Keratinocyte (primary cell): ENCODE results near the gene BEAN1. TPM values are rescaled to one million over a fixed set of nuclear protein-coding genes. Genes with fewer than 3 reads are reported as not detected.

Experiments
- DNase-seq: peaks from one replicate; pipeline ENCODE4 v3.0.0-alpha.2; 2011; ENCODE audit warnings: low read depth, missing footprints, low spot score
- FAIRE-seq: peaks from 2 replicates; lab custom pipeline; 2011; peaks lifted over from hg19 to GRCh38; lab: Jason Lieb, UNC
- H2AFZ ChIP-seq: 2 replicates; pipeline ENCODE4 v1.6.0; 2012; ENCODE audit warnings: low read length, control low read depth, inconsistent platforms; ENCODE audit not compliant: control insufficient read depth
- H3K27ac ChIP-seq: 2 replicates; pipeline ENCODE4 v1.5.1; 2011; ENCODE audit warnings: low read length; ENCODE audit not compliant: control insufficient read depth, insufficient read depth
- H3K27me3 ChIP-seq: 3 replicates; pipeline ENCODE4 v1.6.0; 2011; ENCODE audit warnings: low read length; ENCODE audit not compliant: control insufficient read depth, insufficient read depth; ENCODE audit errors: extremely low read depth
- H3K36me3 ChIP-seq, 2 experiments: 2 replicates in 1 of 2; 3 replicates in 1 of 2; pipeline ENCODE4 v1.5.1; 2011; ENCODE audit warnings: low read length in 2 of 2, mild to moderate bottlenecking in 1 of 2; ENCODE audit not compliant: control insufficient read depth in 2 of 2, insufficient read depth in 2 of 2; ENCODE audit errors: extremely low read depth in 1 of 2
- H3K4me1 ChIP-seq: 3 replicates; pipeline ENCODE4 v1.5.1; 2011; ENCODE audit warnings: low read length; ENCODE audit not compliant: control insufficient read depth, insufficient read depth; ENCODE audit errors: extremely low read depth
- H3K4me2 ChIP-seq: 3 replicates; pipeline ENCODE4 v1.6.0; 2011; ENCODE audit warnings: low read depth, low read length; ENCODE audit not compliant: control insufficient read depth, insufficient read depth; ENCODE audit errors: extremely low read depth
- H3K4me3 ChIP-seq, 3 experiments: fragments of 200-600 bp in 1 of 3; sonication (generic) in 1 of 3; 2 replicates in 2 of 3; 3 replicates in 1 of 3; pipeline ENCODE4 v1.5.1; 2011 to 2016; ENCODE audit warnings: low read length in 3 of 3, mild to moderate bottlenecking in 3 of 3, control low read depth in 2 of 3, inconsistent platforms in 1 of 3, low read depth in 1 of 3, mixed read lengths in 1 of 3, mixed run types in 1 of 3, moderate library complexity in 1 of 3; ENCODE audit not compliant: control insufficient read depth in 2 of 3, insufficient read depth in 2 of 3; ENCODE audit errors: extremely low read depth in 1 of 3
- H3K79me2 ChIP-seq: 2 replicates; pipeline ENCODE4 v1.6.0; 2012; ENCODE audit warnings: low read length; ENCODE audit not compliant: control insufficient read depth, insufficient read depth
- H3K9ac ChIP-seq: 3 replicates; pipeline ENCODE4 v1.6.0; 2011; ENCODE audit warnings: low read length; ENCODE audit not compliant: control insufficient read depth, insufficient read depth; ENCODE audit errors: extremely low read depth
- H3K9me1 ChIP-seq: 3 replicates; pipeline ENCODE4 v1.6.0; 2011; ENCODE audit warnings: low read length; ENCODE audit not compliant: control insufficient read depth, insufficient read depth; ENCODE audit errors: extremely low read depth
- H3K9me3 ChIP-seq: 2 replicates; pipeline ENCODE4 v1.5.1; 2012; ENCODE audit warnings: low read depth, low read length; ENCODE audit not compliant: control insufficient read depth
- H4K20me1 ChIP-seq: 3 replicates; pipeline ENCODE4 v1.6.0; 2011; ENCODE audit warnings: low read length; ENCODE audit not compliant: control insufficient read depth, insufficient read depth; ENCODE audit errors: extremely low read depth
- EZH2 ChIP-seq: IDR thresholded peaks from one replicate; pipeline ENCODE4 v1.6.1; 2012; ENCODE audit warnings: inconsistent platforms, mild to moderate bottlenecking, low read length, moderate library complexity
- dilution Hi-C: fragments of 300-500 bp; cut with MboI; formaldehyde crosslinking; loops from one replicate; pipeline ENCODE4 v1.7.0; 2020; ENCODE audit warnings: low sequenced_read_pairs; ENCODE audit not compliant: extremely low pct_ligation_motif_present
- polyA plus RNA-seq, 5 experiments: library from polyadenylated mRNA; depleted of rRNA in 3 of 5; stranded (reverse) in 3 of 5; stranded (forward) in 1 of 5; unstranded in 1 of 5; fragments of >200 nt; gene quantifications; 1 replicate in 1 of 5; 2 replicates in 3 of 5; 3 replicates in 1 of 5; pipeline versions ENCODE4 v1.2.1 to v1.2.3, GENCODE V29; 2011 to 2012; ENCODE audit warnings: missing spikeins in 2 of 5, low read depth in 1 of 5, low replicate concordance in 1 of 5
- TF ChIP-seq, protein P1 (sequence below), 3 experiments: IDR thresholded peaks in 1 of 3; conservative IDR thresholded peaks in 1 of 3; optimal IDR thresholded peaks in 1 of 3; 2 replicates in 2 of 3; 3 replicates in 1 of 3; pipeline versions ENCODE3 to v1.5.1; 2011; ENCODE audit warnings: low read length in 3 of 3, mild to moderate bottlenecking in 3 of 3, moderate library complexity in 2 of 3, control low read depth in 1 of 3, inconsistent platforms in 1 of 3; ENCODE audit not compliant: insufficient read depth in 2 of 3; ENCODE audit errors: extremely low read depth in 1 of 3

The BEAN1 gene
- polyA plus RNA-seq, 1 donor (not counting 4 experiments of a cell fraction or from before 2014, with no cell fraction given): 0.24 TPM

GRCh38 chr16:66510298-66510697 lies 83.2 kb downstream of the BEAN1 start:
- no peak for TF ChIP-seq EZH2
- TF ChIP-seq, protein P1, sequence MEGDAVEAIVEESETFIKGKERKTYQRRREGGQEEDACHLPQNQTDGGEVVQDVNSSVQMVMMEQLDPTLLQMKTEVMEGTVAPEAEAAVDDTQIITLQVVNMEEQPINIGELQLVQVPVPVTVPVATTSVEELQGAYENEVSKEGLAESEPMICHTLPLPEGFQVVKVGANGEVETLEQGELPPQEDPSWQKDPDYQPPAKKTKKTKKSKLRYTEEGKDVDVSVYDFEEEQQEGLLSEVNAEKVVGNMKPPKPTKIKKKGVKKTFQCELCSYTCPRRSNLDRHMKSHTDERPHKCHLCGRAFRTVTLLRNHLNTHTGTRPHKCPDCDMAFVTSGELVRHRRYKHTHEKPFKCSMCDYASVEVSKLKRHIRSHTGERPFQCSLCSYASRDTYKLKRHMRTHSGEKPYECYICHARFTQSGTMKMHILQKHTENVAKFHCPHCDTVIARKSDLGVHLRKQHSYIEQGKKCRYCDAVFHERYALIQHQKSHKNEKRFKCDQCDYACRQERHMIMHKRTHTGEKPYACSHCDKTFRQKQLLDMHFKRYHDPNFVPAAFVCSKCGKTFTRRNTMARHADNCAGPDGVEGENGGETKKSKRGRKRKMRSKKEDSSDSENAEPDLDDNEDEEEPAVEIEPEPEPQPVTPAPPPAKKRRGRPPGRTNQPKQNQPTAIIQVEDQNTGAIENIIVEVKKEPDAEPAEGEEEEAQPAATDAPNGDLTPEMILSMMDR (optimal IDR thresholded peaks at IDR 0.05 in 1 of 3, IDR thresholded peaks at IDR 0.05 in 1 of 3, conservative IDR thresholded peaks at IDR 0.05 in 1 of 3; ENCODE audit: extremely low read depth in 1 of 3, insufficient read depth in 2 of 3, low read length in 3 of 3): no peak
- Histone ChIP-seq H3K9ac (no peak overlapping the region), H2AFZ (no peak overlapping the region), H3K79me2 (no peaks in the 10 kb centered on the region), H3K9me1 (no peaks in the 10 kb centered on the region), H4K20me1 (no peaks in the 10 kb centered on the region), H3K4me2 (no peak overlapping the region), H3K36me3 (peaks cover 0 to 3% of the 10 kb centered on the region in 2 experiments), H3K4me1 (peaks cover 53% of the 10 kb centered on the region), H3K27ac (no peak overlapping the region), H3K27me3 (no peaks in the 10 kb centered on the region), H3K9me3 (no peaks in the 10 kb centered on the region), H3K4me3 (no peak overlapping the region)
- DNase-seq: no peak
- dilution Hi-C loops: no loop called here
- no peak for FAIRE-seq

DNA sequence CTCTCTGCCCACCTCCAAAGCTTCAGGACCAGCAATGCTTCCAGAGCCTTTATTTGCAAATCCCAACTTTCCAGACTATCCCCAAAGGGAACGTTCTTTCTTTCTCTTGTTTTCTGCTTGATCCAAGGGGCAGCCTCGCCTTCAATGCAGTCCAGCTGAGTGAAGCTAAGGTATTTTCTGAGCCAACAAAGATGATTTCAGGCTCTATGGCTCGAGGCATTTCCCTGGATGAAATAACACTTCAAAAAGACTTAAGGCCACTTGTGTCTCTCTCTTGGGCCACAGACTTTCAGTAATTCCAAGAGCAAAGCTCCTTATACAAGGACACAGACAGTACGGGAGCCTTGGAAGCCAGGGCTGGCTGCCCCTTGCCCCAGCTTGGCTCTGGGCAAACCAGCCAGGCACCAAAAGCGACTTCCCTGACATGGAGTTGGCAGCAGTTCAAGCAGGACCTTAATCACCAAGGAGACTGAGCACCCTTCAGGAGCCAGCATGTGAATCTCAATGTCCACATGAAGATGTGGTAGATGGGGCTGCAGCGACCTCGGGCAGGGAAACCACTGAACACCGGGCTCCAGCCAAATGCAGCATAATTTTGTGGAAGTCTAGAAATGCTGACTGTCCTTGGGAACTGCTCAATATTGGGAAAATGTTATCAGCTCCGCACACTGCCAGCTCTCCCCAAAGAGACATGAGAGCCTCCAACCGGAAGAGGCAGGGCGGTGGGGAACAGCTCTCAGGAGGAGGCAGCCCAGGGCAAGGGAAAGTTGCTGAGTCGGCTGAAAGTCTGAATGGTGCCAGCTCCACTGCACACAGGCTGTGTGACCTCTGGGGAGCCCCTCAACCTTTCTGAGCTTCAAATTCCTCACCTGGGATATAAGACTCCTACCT lies 83.9 kb downstream of the BEAN1 start:
- DNase-seq: no peak

More for the DNA sequence above, 83.9 kb downstream of the BEAN1 start:
- Histone ChIP-seq H3K36me3 (peaks cover 0 to 5% of the 10 kb centered on the region in 2 experiments), H3K9ac (no peak overlapping the region), H3K27me3 (no peaks in the 10 kb centered on the region), H2AFZ (no peak overlapping the region), H3K4me2 (peak overlapping the region; percentile 89), H4K20me1 (no peaks in the 10 kb centered on the region), H3K9me1 (no peaks in the 10 kb centered on the region), H3K9me3 (no peaks in the 10 kb centered on the region), H3K4me1 (peaks cover 59% of the 10 kb centered on the region), H3K79me2 (no peaks in the 10 kb centered on the region), H3K27ac (peak overlapping the region; percentile 74), H3K4me3 (no peak overlapping the region)
- dilution Hi-C loops: no loop called here
- peak; percentile 67 for FAIRE-seq
- TF ChIP-seq, protein P1 (optimal IDR thresholded peaks at IDR 0.05 in 1 of 3, IDR thresholded peaks at IDR 0.05 in 1 of 3, conservative IDR thresholded peaks at IDR 0.05 in 1 of 3; ENCODE audit: extremely low read depth in 1 of 3, insufficient read depth in 2 of 3, low read length in 3 of 3): no peak
- TF ChIP-seq EZH2: no peak
